ENCODE measurements around the gene AMN1. TPM values are rescaled to one million over a fixed set of nuclear protein-coding genes. Genes with fewer than 3 reads are reported as not detected.
"Not testable (repeated sequence)": the region's sequence is repeated elsewhere in the genome, so short reads cannot be mapped to it uniquely, and the experiment has no call there.

The AMN1 gene
- total RNA-seq, 4 donors from 2014 or later = 3.4 to 16.4 (median 10.5) TPM

DNA sequence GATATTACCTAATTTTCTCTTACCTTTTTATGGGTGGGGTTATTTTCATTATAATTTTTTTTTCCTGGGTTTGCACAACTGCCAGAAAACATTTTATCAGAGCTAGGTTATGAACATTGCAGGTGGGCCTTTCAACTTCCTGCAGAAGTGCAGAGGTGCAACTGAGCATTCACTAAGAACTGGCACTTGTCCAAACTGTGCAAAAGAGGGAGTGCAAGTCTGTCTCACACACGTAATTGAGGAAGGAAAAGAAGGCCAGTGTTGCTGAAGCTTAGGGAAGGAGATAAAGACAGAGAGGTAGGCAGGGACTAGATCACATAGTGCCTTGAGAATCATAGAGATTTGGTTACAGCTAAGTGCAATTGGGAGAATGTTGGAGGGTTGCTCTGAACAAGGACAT is 14.1 kb upstream of the AMN1 start:
- H3K9me3 ChIP-seq = no peaks in the 10 kb centered on the region
- no peaks in the 10 kb centered on the region for H3K36me3 ChIP-seq
- H3K27me3 ChIP-seq = no peaks in the 10 kb centered on the region
- DNase-seq (ENCODE audit: low spot score in 2 of 2) = no peak
- no peak overlapping the region for H3K4me3 ChIP-seq
- 21% methylated on average over 1 of the region's 1 CpG for WGBS
- no peak for TF ChIP-seq POLR2A (IDR thresholded peaks at IDR 0.05)
- H3K27ac ChIP-seq = no peak overlapping the region
- peaks cover 23% of the 10 kb centered on the region for H3K4me1 ChIP-seq

DNA sequence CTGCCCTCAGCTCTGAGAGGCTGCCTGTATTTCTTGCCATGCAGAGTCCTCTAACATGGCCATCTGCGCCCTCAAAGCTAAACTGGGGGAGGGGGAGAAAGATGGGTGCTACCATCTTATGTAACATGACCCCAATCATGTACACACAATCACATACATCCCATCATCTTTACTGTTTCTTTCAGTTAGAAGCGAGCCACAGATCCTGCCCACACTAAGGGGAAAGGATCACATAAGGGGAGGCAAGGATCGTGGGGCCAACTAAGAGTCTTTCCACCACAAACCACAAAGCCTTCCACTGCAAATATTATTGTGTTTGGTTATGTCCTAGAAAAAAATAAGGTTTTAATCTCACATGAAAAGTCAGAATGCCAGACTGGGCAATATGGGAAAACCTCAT is 11.8 kb upstream of the AMN1 start:
- peaks cover 7% of the 10 kb centered on the region for H3K4me1 ChIP-seq
- H3K36me3 ChIP-seq = no peaks in the 10 kb centered on the region
- TF ChIP-seq POLR2A (IDR thresholded peaks at IDR 0.05) (no peak), EP300 (IDR thresholded peaks at IDR 0.05) (no peak), POLR2AphosphoS5 (IDR thresholded peaks at IDR 0.05) (no peak)
- TF ChIP-seq, protein P1, sequence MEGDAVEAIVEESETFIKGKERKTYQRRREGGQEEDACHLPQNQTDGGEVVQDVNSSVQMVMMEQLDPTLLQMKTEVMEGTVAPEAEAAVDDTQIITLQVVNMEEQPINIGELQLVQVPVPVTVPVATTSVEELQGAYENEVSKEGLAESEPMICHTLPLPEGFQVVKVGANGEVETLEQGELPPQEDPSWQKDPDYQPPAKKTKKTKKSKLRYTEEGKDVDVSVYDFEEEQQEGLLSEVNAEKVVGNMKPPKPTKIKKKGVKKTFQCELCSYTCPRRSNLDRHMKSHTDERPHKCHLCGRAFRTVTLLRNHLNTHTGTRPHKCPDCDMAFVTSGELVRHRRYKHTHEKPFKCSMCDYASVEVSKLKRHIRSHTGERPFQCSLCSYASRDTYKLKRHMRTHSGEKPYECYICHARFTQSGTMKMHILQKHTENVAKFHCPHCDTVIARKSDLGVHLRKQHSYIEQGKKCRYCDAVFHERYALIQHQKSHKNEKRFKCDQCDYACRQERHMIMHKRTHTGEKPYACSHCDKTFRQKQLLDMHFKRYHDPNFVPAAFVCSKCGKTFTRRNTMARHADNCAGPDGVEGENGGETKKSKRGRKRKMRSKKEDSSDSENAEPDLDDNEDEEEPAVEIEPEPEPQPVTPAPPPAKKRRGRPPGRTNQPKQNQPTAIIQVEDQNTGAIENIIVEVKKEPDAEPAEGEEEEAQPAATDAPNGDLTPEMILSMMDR (IDR thresholded peaks at IDR 0.05) = no peak
- no peaks in the 10 kb centered on the region for H3K9me3 ChIP-seq
- no peak overlapping the region for H3K4me3 ChIP-seq
- no peak for DNase-seq (ENCODE audit: low spot score in 2 of 2)
- no peaks in the 10 kb centered on the region for H3K27me3 ChIP-seq
- H3K27ac ChIP-seq = no peak overlapping the region
- WGBS = 55% methylated on average over 3 of the region's 3 CpGs

DNA sequence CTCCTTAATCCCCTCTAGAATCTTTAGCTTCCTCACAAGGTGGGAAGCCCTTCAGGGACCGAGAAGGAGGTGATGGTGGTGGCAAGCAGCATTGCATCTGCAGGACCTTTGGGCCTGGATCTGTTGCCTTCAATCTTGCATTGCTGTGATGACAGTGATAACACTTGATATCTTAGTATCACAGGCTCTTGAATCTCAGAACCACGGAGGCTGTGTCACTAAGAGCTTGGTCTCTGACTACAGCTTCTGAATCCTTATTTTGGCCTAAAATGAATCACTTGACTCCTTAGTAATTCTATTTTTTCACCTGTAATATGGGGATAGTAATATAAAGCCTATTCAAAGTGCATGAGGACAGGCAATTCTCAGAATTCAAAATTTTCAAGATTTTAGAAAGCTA is 8.9 kb upstream of the AMN1 start:
- WGBS = 84% methylated on average over 2 of the region's 2 CpGs
- Histone ChIP-seq H3K9me3 (no peaks in the 10 kb centered on the region), H3K4me3 (no peak overlapping the region), H3K36me3 (no peaks in the 10 kb centered on the region), H3K27me3 (no peaks in the 10 kb centered on the region), H3K27ac (no peak overlapping the region), H3K4me1 (peaks cover 21% of the 10 kb centered on the region)
- no peak for DNase-seq (ENCODE audit: low spot score in 2 of 2)
- TF ChIP-seq POLR2A (IDR thresholded peaks at IDR 0.05) (no peak), POLR2AphosphoS5 (IDR thresholded peaks at IDR 0.05) (no peak)

DNA sequence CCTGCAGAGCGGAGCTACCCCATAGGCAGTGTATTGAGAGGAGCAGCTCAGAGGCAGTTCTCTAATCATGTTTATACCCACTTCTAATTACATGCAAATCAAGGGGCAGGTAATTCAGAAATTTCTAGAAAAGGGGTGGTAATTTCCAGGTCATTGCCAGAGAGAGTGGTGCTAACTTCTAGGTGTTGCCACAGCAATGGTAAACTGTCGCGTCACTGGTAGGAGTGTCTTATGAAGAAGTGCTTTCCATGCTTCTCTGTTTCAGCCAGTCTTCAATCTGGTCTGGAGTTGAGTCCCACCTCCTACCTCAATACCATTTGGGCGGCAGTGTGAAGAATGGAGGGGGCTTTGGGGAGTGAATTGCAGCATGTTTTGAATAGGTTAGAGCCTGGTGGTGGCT is 8.5 kb upstream of the AMN1 start:
- Histone ChIP-seq H3K4me3 (no peak overlapping the region), H3K4me1 (peaks cover 25% of the 10 kb centered on the region), H3K27ac (no peak overlapping the region), H3K27me3 (no peaks in the 10 kb centered on the region), H3K9me3 (no peaks in the 10 kb centered on the region), H3K36me3 (no peaks in the 10 kb centered on the region)
- TF ChIP-seq POLR2AphosphoS5 (IDR thresholded peaks at IDR 0.05) (no peak), EP300 (IDR thresholded peaks at IDR 0.05) (no peak), POLR2A (IDR thresholded peaks at IDR 0.05) (no peak)
- TF ChIP-seq, protein P1 (IDR thresholded peaks at IDR 0.05) = no peak
- WGBS = 94% methylated on average over 4 of the region's 4 CpGs
- no peak for DNase-seq (ENCODE audit: low spot score in 2 of 2)

DNA sequence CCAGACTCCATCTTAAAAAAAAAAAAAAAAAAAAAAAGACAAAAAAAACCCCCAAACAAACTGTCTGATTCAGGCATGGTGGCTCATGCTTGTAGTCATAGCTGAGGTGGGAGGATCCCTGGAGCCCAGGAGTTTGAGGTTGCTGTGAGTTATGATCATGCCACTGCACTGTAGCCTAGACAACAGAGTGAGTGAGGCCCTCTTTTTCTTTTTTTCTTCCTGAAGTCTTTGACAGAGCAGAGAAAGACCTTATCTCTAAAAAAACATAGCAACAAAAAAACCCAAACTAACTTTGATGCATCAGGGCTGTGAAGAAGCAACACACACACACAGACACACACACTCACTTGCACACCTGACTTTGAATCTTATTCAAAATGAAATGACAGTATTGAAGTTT is 7.7 kb upstream of the AMN1 start:
- no peak overlapping the region for H3K4me3 ChIP-seq
- H3K27me3 ChIP-seq = no peaks in the 10 kb centered on the region
- TF ChIP-seq, protein P1 (IDR thresholded peaks at IDR 0.05) = no peak
- no peak for TF ChIP-seq EP300 (IDR thresholded peaks at IDR 0.05)
- no peak for TF ChIP-seq POLR2AphosphoS5 (IDR thresholded peaks at IDR 0.05)
- no peak for TF ChIP-seq POLR2A (IDR thresholded peaks at IDR 0.05)
- H3K4me1 ChIP-seq = peaks cover 33% of the 10 kb centered on the region
- H3K27ac ChIP-seq = no peak overlapping the region
- no peak for DNase-seq (ENCODE audit: low spot score in 2 of 2)
- H3K36me3 ChIP-seq = no peaks in the 10 kb centered on the region
- H3K9me3 ChIP-seq = no peaks in the 10 kb centered on the region

DNA sequence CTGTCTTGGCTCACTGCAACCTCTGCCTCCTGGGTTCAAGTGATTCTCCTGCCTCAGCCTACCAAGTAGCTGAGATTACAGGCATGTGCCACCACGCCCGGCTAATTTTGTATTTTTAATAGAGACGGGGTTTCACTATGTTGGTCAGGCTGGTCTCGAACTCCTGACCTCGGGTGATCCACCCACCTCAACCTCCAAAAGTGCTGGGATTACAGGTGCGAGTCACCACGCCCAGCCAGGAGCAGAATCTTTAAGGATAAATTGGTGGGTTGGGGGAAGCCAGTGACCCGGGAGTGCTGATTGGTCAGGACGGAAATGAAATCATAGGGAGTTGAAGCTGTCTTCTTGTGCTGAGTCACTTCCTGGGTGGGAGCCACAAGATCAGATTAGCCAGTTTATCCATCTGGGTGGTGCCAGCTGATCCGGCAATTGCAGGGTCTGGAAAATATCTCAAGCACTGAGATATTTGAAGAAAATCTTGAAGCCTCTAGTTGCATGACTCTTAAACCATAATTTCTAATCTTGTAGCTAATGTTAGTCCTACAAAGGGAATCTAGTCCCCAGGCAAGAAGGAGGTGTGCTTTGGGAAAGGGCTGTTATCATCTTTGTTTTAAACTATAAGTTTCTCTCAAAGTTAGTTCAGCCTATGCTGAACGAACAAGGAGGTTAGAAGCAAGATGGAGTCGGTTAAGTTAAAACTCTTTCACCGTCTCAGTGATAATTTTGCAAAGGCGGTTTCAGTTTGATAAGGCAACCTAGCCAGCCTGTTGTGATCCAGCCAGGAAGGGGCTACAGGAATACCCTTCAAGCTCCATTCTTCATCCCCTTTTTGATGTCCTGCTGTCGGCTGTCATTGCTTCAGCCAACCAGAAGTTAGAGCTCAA is 5.0 kb upstream of the AMN1 start:
- Histone ChIP-seq H3K27ac (peak overlapping the region; percentile 90), H3K4me1 (peaks cover 54% of the 10 kb centered on the region)
- WGBS = 70% methylated on average over 15 of the region's 15 CpGs
- not testable (repeated sequence) for H3K36me3 ChIP-seq; H3K27me3 ChIP-seq; DNase-seq (ENCODE audit: low spot score in 2 of 2); H3K9me3 ChIP-seq; H3K4me3 ChIP-seq

Measured in suprapubic skin (tissue), 4 donors.